Neural crest cell (in vitro differentiated cells): Measurements from ENCODE around the gene TUB. TPM values are rescaled to one million over a fixed set of nuclear protein-coding genes. Genes with fewer than 3 reads are reported as not detected.

Source experiments
- DNase-seq: peaks from one replicate; pipeline ENCODE4 v3.0.0; 2021; ENCODE audit warnings: low read depth, mixed read lengths, low spot score
- H3K27ac Mint-ChIP-seq: one replicate; pipeline ENCODE4 v1.8.0; 2021; ENCODE audit warnings: mild to moderate bottlenecking, mixed read lengths; ENCODE audit not compliant: unreplicated experiment
- H3K27me3 Mint-ChIP-seq: 2 replicates; pipeline ENCODE4 v1.8.0; 2021; ENCODE audit warnings: low read depth, mild to moderate bottlenecking, mixed read lengths
- H3K36me3 Mint-ChIP-seq: 2 replicates; pipeline ENCODE4 v1.8.0; 2021; ENCODE audit warnings: low read depth, mild to moderate bottlenecking, mixed read lengths
- H3K4me1 Mint-ChIP-seq: 2 replicates; pipeline ENCODE4 v1.8.0; 2021; ENCODE audit warnings: mixed read lengths
- H3K4me3 Mint-ChIP-seq: one replicate; pipeline ENCODE4 v1.8.0; 2021; ENCODE audit warnings: mild to moderate bottlenecking, mixed read lengths
- H3K9me3 Mint-ChIP-seq: 2 replicates; pipeline ENCODE4 v1.8.0; 2021; ENCODE audit warnings: mixed read lengths
- CTCF ChIP-seq: fragments of 200-600 bp; sonication (generic); conservative IDR thresholded peaks from 2 replicates; pipeline ENCODE4 v1.5.0; 2021; ENCODE audit warnings: antibody characterized with exemption, mild to moderate bottlenecking
- total RNA-seq: library from RNA; stranded (reverse); gene quantifications from 2 replicates; pipeline ENCODE4 v1.2.1, GENCODE V29; 2021

Gene TUB
- total RNA-seq, 1 donor from 2014 or later = 23.7 TPM

- no peak for TF ChIP-seq CTCF
- no peak overlapping the region for H3K4me3 Mint-ChIP-seq
- DNase-seq = no peak
- H3K9me3 Mint-ChIP-seq = no peaks in the 10 kb centered on the region
- H3K4me1 Mint-ChIP-seq = peaks cover 43% of the 10 kb centered on the region
- peaks cover 8% of the 10 kb centered on the region for H3K27me3 Mint-ChIP-seq
- H3K27ac Mint-ChIP-seq = no peak overlapping the region
- no peaks in the 10 kb centered on the region for H3K36me3 Mint-ChIP-seq
Measured at GRCh38 chr11:8086571-8086970, 5.6 kb downstream of the TUB start.

GRCh38 chr11:8087185-8087584 lies 6.2 kb downstream of the TUB start:
- Mint-ChIP-seq H3K4me1 (peaks cover 36% of the 10 kb centered on the region), H3K4me3 (no peak overlapping the region), H3K27me3 (peaks cover 3% of the 10 kb centered on the region), H3K9me3 (no peaks in the 10 kb centered on the region), H3K36me3 (peaks cover 2% of the 10 kb centered on the region), H3K27ac (no peak overlapping the region)
- no peak for TF ChIP-seq CTCF
- DNase-seq = no peak

GRCh38 chr11:8087756-8088155 lies 6.7 kb downstream of the TUB start:
- no peaks in the 10 kb centered on the region for H3K27me3 Mint-ChIP-seq
- H3K4me3 Mint-ChIP-seq = peak overlapping the region; percentile 16
- no peaks in the 10 kb centered on the region for H3K9me3 Mint-ChIP-seq
- H3K36me3 Mint-ChIP-seq = peaks cover 2% of the 10 kb centered on the region
- H3K27ac Mint-ChIP-seq = no peak overlapping the region
- no peak for TF ChIP-seq CTCF
- peaks cover 34% of the 10 kb centered on the region for H3K4me1 Mint-ChIP-seq
- no peak for DNase-seq

GRCh38 chr11:8089791-8090510 lies 8.9 kb downstream of the TUB start:
- H3K4me3 Mint-ChIP-seq = no peak overlapping the region
- peaks cover 16% of the 10 kb centered on the region for H3K4me1 Mint-ChIP-seq
- no peak overlapping the region for H3K27ac Mint-ChIP-seq
- no peaks in the 10 kb centered on the region for H3K27me3 Mint-ChIP-seq
- no peaks in the 10 kb centered on the region for H3K9me3 Mint-ChIP-seq
- peaks cover 2% of the 10 kb centered on the region for H3K36me3 Mint-ChIP-seq
- no peak for DNase-seq
- TF ChIP-seq CTCF = no peak

- peak; percentile 77 for DNase-seq
- Mint-ChIP-seq H3K27ac (no peak overlapping the region), H3K27me3 (no peaks in the 10 kb centered on the region), H3K4me1 (peaks cover 11% of the 10 kb centered on the region), H3K36me3 (peaks cover 2% of the 10 kb centered on the region), H3K9me3 (no peaks in the 10 kb centered on the region), H3K4me3 (peak overlapping the region; percentile 38)
- peak; percentile 71 for TF ChIP-seq CTCF
Measured at GRCh38 chr11:8090756-8091155, 9.7 kb downstream of the TUB start.
